ENCODE results near the gene NACC1.
"Not testable (repeated sequence)": the region's sequence is repeated elsewhere in the genome, so short reads cannot be mapped to it uniquely, and the experiment has no call there.

The NACC1 gene

GRCh38 chr19:13164343-13165161 is 46.5 kb downstream of the NACC1 start:
- peak; percentile 64 for DNase-seq (ENCODE audit: low spot score)

GRCh38 chr19:13165162-13165997 is 47.3 kb downstream of the NACC1 start:
- no peak for DNase-seq (ENCODE audit: low spot score)

GRCh38 chr19:13166151-13166550 is 48.1 kb downstream of the NACC1 start:
- DNase-seq (ENCODE audit: low spot score) = not testable (repeated sequence)

GRCh38 chr19:13169769-13170168 is 51.7 kb downstream of the NACC1 start:
- peak; percentile 58 for DNase-seq (ENCODE audit: low spot score)

- DNase-seq (ENCODE audit: low spot score) = no peak
Observed at GRCh38 chr19:13171146-13171545, 53.1 kb downstream of the NACC1 start.

GRCh38 chr19:13172346-13173138 is 54.5 kb downstream of the NACC1 start:
- no peak for DNase-seq (ENCODE audit: low spot score)

GRCh38 chr19:13173139-13173737 is 55.2 kb downstream of the NACC1 start:
- DNase-seq (ENCODE audit: low spot score) = no peak

- no peak for DNase-seq (ENCODE audit: low spot score)
Observed at GRCh38 chr19:13176345-13176744, 58.3 kb downstream of the NACC1 start.

- not testable (repeated sequence) for DNase-seq (ENCODE audit: low spot score)
Observed at GRCh38 chr19:13177584-13177983, 59.5 kb downstream of the NACC1 start.

GRCh38 chr19:13178291-13178690 is 60.2 kb downstream of the NACC1 start:
- DNase-seq (ENCODE audit: low spot score) = not testable (repeated sequence)

GRCh38 chr19:13181747-13182388 is 63.8 kb downstream of the NACC1 start:
- DNase-seq (ENCODE audit: low spot score) = no peak

- not testable (repeated sequence) for DNase-seq (ENCODE audit: low spot score)
Observed at GRCh38 chr19:13184926-13185325, 66.9 kb downstream of the NACC1 start.

- not testable (repeated sequence) for DNase-seq (ENCODE audit: low spot score)
Observed at GRCh38 chr19:13185763-13186657, 67.9 kb downstream of the NACC1 start.

GRCh38 chr19:13186688-13187087 is 68.6 kb downstream of the NACC1 start:
- DNase-seq (ENCODE audit: low spot score) = not testable (repeated sequence)

- DNase-seq (ENCODE audit: low spot score) = no peak
Observed at GRCh38 chr19:13187419-13187818, 69.4 kb downstream of the NACC1 start.

- DNase-seq (ENCODE audit: low spot score) = no peak
Observed at GRCh38 chr19:13189600-13189999, 71.5 kb downstream of the NACC1 start.
